ENCODE results near the gene SOHLH1. TPM values are rescaled to one million over a fixed set of nuclear protein-coding genes. Genes with fewer than 3 reads are reported as not detected.

The SOHLH1 gene
- total RNA-seq, 1 donor from 2014 or later, result not detected

GRCh38 chr9:135714242-135715055 lies 15.2 kb upstream of the SOHLH1 start:
- Mint-ChIP-seq H3K4me3 (no peak overlapping the region), H3K27ac (no peak overlapping the region), H3K9me3 (no peaks in the 10 kb centered on the region), H3K4me1 (no peaks in the 10 kb centered on the region), H3K27me3 (ENCODE audit: insufficient read depth, low read depth) (peaks cover 42% of the 10 kb centered on the region), H3K36me3 (no peaks in the 10 kb centered on the region)
- no peaks in the 10 kb centered on the region for H3K9me3 ChIP-seq (ENCODE audit: low read depth)
- DNase-seq (ENCODE audit: low spot score), result peak; percentile 85
- no peaks in the 10 kb centered on the region for H3K79me2 ChIP-seq (ENCODE audit: low read depth)
- no peaks in the 10 kb centered on the region for H3K4me1 ChIP-seq
- H3K9ac ChIP-seq, result no peak overlapping the region
- H4K20me1 ChIP-seq (ENCODE audit: low read depth), result peaks cover 27% of the 10 kb centered on the region
- peaks cover 47% of the 10 kb centered on the region for H3K27me3 ChIP-seq
- H3K36me3 ChIP-seq, result no peaks in the 10 kb centered on the region
- TF ChIP-seq CTCF (IDR thresholded peaks at IDR 0.05) (no peak), EZH2 (IDR thresholded peaks at IDR 0.05) (peak; percentile 83), EZH2phosphoT487 (IDR thresholded peaks at IDR 0.05) (peak; percentile 69)
- no peak overlapping the region for H2AFZ ChIP-seq (replicated peaks)
- H3K4me3 ChIP-seq, result peak overlapping the region; percentile 45
- no peaks in the 10 kb centered on the region for H3F3A ChIP-seq (ENCODE audit: low read depth)
- peak overlapping the region; percentile 71 for H3K4me2 ChIP-seq
- H3K27ac ChIP-seq, result no peak overlapping the region

GRCh38 chr9:135712613-135713295 lies 13.5 kb upstream of the SOHLH1 start:
- no peak overlapping the region for H3K27ac ChIP-seq
- H3K9me3 ChIP-seq (ENCODE audit: low read depth), result no peaks in the 10 kb centered on the region
- H4K20me1 ChIP-seq (ENCODE audit: low read depth), result peaks cover 27% of the 10 kb centered on the region
- H2AFZ ChIP-seq (replicated peaks), result no peak overlapping the region
- H3K9ac ChIP-seq, result no peak overlapping the region
- TF ChIP-seq EZH2 (IDR thresholded peaks at IDR 0.05), result no peak
- TF ChIP-seq CTCF (IDR thresholded peaks at IDR 0.05), result no peak
- TF ChIP-seq EZH2phosphoT487 (IDR thresholded peaks at IDR 0.05), result no peak
- no peaks in the 10 kb centered on the region for H3K79me2 ChIP-seq (ENCODE audit: low read depth)
- H3K4me2 ChIP-seq, result no peak overlapping the region
- Mint-ChIP-seq H3K4me1 (no peaks in the 10 kb centered on the region), H3K27ac (no peak overlapping the region), H3K4me3 (no peak overlapping the region), H3K36me3 (no peaks in the 10 kb centered on the region), H3K27me3 (ENCODE audit: insufficient read depth, low read depth) (peaks cover 41% of the 10 kb centered on the region), H3K9me3 (no peaks in the 10 kb centered on the region)
- H3K36me3 ChIP-seq, result no peaks in the 10 kb centered on the region
- no peak for DNase-seq (ENCODE audit: low spot score)
- no peaks in the 10 kb centered on the region for H3K4me1 ChIP-seq
- H3K27me3 ChIP-seq, result peaks cover 47% of the 10 kb centered on the region
- no peak overlapping the region for H3K4me3 ChIP-seq
- H3F3A ChIP-seq (ENCODE audit: low read depth), result no peaks in the 10 kb centered on the region

GRCh38 chr9:135711881-135712280 lies 12.6 kb upstream of the SOHLH1 start:
- Histone ChIP-seq H3K4me2 (no peak overlapping the region), H3K4me1 (no peaks in the 10 kb centered on the region), H4K20me1 (ENCODE audit: low read depth) (peaks cover 27% of the 10 kb centered on the region), H3K27me3 (peaks cover 44% of the 10 kb centered on the region), H3K27ac (no peak overlapping the region), H3K4me3 (no peak overlapping the region), H3K36me3 (no peaks in the 10 kb centered on the region), H3K9me3 (ENCODE audit: low read depth) (no peaks in the 10 kb centered on the region), H2AFZ (replicated peaks) (no peak overlapping the region), H3F3A (ENCODE audit: low read depth) (no peaks in the 10 kb centered on the region), H3K9ac (no peak overlapping the region), H3K79me2 (ENCODE audit: low read depth) (no peaks in the 10 kb centered on the region)
- TF ChIP-seq CTCF (IDR thresholded peaks at IDR 0.05) (no peak), EZH2phosphoT487 (IDR thresholded peaks at IDR 0.05) (no peak)
- Mint-ChIP-seq H3K4me3 (no peak overlapping the region), H3K9me3 (no peaks in the 10 kb centered on the region), H3K36me3 (no peaks in the 10 kb centered on the region), H3K4me1 (no peaks in the 10 kb centered on the region), H3K27me3 (ENCODE audit: insufficient read depth, low read depth) (peaks cover 38% of the 10 kb centered on the region), H3K27ac (no peak overlapping the region)
- no peak for DNase-seq (ENCODE audit: low spot score)
